GM19239 (cell line): ENCODE measurements around the gene UTP18.
"Not testable (repeated sequence)": the region's sequence is repeated elsewhere in the genome, so short reads cannot be mapped to it uniquely, and the experiment has no call there.

Experiments
- DNase-seq: peaks from one replicate; pipeline ENCODE4 v3.0.0; 2011; ENCODE audit warnings: low spot score; ENCODE audit not compliant: insufficient read length
- FAIRE-seq: peaks from 2 replicates; lab custom pipeline; 2011; peaks lifted over from hg19 to GRCh38; lab: Jason Lieb, UNC

The UTP18 gene

DNA sequence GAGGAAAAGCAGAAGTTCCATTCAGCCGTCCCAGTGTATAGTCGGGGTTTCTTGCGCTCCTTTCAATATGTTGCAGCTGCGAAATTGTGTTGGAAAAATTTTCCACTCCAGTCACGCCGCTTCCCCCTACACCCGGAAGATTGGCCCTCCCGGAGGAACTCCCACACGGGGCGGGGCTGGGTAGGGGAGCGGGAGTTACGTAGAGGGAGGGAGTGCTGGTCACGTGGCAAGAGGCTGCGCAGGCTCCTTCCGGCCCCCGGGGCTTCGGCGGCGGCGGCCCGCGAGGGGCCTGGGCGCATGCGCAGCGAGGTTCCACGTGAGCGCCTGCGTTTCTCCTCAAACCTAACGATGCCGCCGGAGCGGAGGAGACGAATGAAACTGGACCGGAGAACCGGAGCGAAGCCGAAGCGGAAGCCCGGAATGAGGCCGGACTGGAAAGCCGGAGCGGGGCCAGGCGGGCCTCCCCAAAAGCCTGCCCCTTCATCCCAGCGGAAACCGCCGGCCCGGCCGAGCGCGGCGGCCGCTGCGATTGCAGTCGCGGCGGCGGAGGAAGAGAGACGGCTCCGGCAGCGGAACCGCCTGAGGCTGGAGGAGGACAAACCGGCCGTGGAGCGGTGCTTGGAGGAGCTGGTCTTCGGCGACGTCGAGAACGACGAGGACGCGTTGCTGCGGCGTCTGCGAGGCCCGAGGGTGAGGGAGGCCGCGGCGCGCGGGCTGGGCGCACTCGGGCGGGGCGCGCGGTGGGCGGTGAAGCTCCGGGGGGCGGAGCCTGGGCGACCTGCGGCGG lies at the start of gene UTP18:
UTP18 (plus strand) TSS at position 310 of the 787 bp plus-strand sequence; CDS start at position 349, 39 bp downstream.
- FAIRE-seq = no peak
- peak; percentile 70 for DNase-seq

DNA sequence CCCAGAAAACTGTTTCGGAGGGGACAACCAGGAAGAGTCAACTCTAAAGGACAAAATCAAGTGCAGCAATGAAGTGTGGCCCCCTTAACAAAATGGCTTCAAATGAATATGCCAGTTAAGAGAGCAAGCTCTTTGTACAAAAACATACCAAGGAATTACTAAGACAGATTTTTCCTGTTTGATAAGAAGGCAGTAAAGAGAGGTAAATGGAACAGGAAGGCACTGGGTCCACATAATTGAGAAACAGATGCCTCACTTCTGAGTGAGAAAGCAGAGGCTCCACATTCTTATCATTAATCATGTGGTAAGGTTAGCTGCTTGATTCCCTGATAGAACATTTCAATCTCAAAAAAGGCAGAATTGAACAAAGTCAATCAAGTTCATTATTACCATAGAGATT lies 45.4 kb upstream of the UTP18 start:
- DNase-seq (no peak), FAIRE-seq (no peak)

DNA sequence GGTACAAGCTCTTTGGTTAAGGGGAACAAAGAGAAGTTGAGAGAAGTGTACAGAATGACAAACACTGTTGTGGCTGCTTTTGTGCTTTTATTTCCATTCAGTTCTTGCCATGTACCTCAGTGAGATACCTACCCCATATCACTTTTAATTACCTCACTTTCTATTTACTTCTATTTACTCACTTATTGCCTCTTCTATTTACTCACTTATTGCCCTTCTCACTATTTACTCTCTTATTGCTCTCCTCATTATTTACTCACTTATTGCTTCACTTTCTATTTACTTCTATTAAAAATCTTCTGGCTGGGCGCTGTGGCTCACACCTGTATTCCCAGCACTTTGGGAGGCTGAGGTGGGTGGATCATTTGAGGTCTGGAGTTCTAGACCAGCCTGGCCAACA lies 42.4 kb upstream of the UTP18 start:
- DNase-seq (no peak), FAIRE-seq (no peak)

DNA sequence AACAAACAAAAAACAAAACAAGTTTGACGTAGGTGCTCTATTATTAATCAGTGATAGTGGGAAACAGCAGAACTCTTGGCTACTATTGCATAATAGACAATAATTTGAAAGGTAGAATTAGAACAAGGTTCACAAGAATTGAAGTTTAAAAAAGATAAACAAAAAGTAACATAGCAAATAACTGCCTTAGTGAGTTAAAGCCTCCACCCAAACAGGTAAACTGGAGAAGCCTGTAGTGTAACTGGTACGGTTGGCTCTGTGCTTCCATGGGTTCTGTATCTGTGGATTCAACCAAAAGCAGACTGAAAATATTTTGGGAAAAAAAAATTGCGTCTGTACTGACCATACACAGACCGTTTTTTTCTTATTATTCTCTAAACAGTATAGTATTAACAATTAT lies 39.0 kb upstream of the UTP18 start:
- no peak for DNase-seq
- FAIRE-seq = no peak

DNA sequence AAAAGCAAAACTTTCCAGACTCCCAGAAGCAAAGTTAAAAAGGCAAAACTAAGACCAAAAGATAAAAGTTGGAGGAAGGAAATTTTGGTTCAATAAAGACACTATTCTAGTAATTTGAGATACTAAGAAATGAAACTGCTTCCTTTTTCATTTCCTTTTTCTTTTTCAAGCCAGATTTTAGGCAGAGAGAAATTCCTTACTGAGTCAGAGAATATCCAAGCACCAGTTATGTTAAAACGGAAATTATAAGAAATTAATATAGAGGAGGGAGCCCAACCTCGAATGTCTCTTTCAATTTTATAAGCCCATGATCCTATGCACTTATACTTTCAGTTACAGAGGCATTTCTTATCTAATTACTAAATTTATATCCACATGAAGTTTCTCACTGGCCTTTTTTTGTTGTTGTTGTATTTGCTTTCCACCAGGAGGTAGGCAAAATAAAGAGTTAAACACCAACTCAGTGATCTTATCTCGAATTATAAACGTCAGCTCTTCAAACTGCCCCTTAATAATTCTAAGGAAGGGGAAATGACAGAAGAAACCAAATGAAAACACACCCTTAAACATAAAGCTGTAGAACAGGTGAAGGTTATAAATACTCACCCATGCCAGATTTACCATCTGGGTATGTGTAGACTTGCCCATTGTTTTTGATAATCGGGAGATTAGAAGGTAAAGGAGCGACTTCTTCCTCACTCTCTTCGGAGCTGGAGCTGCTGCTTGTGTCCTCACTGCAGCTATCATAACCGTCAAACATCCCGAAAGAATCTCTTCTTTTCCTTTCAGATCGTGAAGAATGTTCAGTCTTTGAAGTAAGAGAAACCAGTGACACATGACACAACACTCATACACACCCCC lies 35.7 kb upstream of the UTP18 start:
- FAIRE-seq (no peak), DNase-seq (no peak)

DNA sequence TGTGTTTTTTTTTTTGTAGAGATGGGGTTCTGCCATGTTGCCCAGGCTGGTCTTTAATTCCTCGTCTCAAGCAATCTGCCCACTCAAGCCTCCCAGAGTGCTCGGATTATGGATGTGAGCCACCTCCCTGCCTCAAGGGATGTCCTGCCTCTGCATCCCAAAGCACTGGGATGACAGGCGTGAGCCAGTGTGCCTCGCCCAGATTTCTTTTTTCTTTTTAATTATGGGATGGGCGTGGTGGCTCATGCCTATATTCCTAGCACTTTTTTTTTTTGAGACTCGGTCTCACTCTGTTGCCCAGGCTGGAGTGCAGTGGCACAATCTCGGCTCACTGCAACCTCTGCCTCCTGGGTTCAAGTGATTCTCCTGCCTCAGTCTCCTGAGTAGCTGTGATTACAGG lies 34.8 kb upstream of the UTP18 start:
- not testable (repeated sequence) for DNase-seq, FAIRE-seq

DNA sequence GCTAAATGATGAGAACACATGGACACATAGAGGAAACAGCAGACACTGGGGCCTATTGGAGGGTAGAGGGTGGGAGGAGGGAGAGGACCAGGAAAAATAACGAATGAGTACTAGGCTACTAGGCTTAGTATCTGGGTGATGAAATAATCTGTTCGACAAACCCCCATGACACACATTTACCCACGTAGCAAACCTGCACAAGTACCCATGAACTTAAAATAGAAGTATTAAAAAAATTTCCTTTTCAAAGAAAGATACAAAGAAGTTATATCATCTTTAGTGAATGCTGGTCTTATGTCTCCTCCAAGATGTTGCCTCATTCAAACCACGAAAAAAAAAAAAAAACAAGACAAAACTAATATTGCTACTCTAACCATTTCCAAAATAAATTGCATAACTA lies 32.2 kb upstream of the UTP18 start:
- FAIRE-seq = no peak
- no peak for DNase-seq

DNA sequence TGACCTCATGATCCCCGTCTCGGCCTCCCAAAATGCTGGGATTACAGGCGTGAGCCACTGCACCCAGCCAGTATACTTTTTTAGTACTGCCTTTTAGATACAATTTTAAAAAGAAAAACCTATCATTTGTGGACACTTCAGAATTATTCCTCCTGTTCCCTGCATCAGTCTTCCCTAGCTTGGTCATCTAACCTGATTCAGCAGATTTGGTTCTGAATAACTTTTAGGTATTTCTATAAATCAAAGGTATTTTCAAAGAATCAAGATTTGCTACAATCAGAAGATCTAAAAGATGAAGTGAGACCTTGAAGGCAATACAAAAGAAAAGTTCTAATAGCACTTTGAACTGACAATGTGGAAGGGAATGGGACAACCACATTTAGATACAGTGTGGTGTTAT lies 30.5 kb upstream of the UTP18 start:
- peak; percentile 40 for FAIRE-seq
- DNase-seq = no peak

DNA sequence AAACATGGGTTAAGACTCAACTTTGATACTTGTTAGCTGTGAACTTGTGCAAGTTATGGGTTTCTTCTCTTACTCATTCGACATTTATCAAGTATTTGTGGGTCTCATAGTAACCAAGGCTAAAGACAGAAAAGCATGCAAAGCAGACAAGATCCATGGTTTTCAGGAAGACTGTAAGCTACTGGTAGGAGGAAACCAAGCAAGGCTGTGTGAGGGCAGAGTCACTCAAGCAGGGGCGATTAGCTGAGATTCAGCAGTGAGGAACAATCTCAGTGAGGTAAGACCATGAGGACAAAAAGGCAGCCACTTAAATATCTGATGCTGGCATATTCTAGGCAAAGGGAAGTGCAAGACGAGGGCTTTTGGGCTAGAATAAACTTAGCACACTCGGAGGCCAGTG lies 30.0 kb upstream of the UTP18 start:
- FAIRE-seq (no peak), DNase-seq (no peak)

DNA sequence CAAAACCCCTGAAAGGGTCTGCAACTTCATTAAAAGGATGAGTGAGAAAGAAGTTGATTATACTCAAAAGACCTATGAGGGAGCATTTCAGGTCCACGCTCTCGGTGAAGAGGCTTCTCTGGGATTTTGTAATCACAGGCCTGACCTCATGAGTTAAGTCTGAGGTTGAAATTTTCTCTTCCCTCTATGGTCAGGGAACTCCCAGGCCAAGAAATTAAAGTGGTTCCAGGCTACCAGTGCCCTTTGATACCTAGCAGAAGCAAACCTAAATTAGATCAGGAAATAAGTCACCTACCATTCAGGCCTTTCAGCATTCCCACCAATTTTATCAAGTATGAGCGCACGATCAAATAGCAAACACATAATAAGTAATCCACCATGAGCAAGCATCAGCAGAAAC lies 28.3 kb upstream of the UTP18 start:
- DNase-seq (no peak), FAIRE-seq (no peak)

DNA sequence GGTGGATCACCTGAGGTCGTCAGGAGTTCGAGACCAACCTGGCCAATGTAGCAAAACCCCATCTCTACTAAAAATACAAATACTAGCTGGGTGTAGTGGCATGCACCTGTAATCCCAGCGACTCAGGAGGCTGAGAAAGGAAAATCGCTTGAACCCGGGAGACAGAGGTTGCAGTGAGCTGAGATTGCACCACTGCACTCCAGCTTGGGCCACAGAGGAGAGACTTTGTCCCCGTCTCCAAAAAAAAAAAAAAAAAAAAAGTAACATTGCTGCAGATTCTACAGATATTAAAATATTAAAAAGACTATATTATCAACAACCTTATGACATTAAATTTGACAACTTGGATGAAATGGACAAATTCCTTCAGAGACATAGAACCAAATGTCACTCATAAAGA lies 26.2 kb upstream of the UTP18 start:
- FAIRE-seq (no peak), DNase-seq (no peak)

DNA sequence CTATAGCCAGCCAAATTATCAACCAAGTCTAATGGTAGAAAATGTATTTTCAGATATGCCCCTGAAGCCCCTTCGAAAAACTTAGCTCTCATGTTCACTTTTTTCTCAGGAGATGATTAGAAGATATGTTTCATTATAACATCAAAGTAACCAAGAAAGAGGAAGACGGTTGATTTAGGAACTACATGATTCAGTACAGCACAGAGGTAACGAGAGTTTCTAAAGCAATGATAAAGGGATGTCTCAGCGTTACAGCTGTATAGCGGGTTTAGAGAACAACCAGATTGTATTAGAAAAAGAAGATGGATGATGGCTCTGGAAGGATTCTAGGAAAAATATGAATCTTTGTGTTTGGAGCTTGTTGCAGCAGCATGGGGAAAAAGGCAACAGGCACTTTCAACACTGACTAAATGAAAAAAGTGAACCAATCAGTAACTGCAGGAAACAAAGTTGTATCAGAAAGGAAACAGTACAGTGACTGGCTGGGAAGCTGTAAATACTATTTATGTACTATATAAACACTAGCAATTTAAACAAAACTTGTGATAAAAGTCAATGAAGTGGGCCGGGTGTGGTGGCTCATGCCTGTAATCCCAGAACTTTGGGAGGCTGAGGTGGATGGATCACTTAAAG lies 22.0 kb upstream of the UTP18 start:
- FAIRE-seq (peak; percentile 14), DNase-seq (no peak)

DNA sequence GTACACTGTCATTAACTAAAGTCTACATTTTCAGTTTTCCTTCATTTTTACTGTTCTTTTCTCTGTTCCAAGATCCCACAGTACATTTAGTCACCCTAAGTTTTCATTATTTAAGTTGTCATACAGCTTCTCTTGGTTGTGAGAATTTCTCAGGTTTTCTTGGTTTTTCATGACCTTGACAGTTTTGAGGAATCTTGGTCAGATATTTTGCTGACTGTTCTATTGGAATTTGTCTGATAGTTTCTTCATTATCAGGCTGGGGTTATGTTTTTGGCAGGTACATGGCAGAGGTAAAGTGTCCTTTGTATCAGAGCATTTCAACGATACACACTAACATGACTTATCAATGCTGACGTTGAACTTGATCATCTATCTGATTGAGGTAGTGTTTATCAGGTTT lies 20.1 kb upstream of the UTP18 start:
- no peak for FAIRE-seq
- no peak for DNase-seq

DNA sequence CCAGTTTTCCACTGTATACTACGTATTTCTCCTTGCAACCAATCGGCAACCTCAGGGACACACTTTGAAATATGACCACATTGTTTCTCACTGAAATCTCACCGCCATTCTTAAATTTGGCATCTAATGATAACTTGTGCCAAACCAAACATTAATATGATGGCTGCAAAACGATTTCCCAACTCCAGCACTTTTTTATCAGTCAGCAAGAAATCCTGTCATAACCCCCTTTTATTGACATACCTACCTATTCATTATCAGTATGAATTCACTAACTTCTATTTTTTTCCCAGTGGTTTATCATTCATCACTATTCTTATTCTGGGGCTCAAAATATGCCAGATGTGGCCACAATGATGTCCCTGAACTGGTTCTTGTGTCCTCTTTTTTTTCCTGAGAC lies 16.3 kb upstream of the UTP18 start:
- no peak for FAIRE-seq
- no peak for DNase-seq

DNA sequence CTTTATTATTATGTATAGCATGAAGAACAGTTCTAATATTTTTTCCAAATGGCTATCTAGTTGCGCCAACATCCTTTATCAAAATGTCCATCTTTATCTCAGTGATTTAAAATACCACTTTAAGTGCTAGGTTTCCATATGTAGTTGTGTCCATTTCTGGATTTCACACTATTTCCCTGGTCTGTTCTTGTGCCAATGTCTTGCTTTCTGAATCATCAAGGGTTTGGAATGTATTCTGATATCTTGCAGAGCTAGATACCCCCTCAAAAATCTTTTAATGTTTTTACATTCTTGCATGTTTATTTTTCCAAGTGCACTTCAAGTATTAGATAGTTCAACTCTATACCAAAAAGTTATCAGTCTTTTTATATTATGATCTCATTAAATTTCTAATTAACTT lies 14.8 kb upstream of the UTP18 start:
- no peak for FAIRE-seq
- no peak for DNase-seq

DNA sequence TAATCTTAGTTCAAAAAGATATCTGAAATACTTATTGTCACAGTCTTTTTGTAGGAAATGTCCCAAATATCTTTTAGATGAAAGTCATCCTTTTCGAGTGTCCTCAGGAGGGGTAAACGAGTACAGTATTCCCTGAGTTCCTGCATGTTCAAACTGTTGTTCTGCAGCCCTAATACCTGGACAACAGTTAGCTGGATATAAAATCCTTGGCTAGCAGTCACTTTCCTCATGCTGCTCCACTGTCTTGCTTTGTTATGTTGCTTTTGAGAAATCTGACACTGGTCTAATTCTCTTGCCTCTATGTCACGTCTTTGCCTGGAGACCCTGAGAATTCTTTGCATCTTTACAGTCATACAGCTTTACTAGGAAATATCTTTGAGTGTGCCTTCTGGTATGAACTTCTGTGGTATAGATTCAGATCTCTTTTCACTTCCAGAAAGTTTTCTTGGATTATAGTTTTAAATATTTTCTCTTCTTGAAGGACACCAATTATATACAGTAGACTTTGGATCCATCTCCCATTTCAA lies 10.0 kb upstream of the UTP18 start:
- no peak for FAIRE-seq

DNA sequence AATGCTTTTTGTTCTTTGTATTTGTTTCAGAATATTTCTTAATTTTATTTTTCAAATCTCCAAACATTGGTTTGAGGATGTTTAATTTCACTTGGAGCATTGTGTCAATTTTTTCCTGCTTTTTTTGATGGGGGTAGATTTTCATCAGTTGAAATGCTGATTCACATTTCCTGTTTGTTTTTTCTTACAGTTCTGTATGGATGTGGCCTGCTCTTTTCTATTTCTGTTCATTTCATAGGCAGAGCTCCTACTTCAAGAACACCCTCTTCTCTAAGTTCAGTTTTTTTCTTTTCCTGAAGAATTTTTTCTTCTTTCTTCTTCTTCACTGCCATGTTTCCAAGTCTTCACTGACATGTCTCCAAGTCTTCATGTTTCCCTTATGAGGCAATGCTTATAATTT lies 9.3 kb upstream of the UTP18 start:
- DNase-seq (no peak), FAIRE-seq (no peak)

More for the DNA sequence above, 10.0 kb upstream of the UTP18 start:
- DNase-seq = no peak

DNA sequence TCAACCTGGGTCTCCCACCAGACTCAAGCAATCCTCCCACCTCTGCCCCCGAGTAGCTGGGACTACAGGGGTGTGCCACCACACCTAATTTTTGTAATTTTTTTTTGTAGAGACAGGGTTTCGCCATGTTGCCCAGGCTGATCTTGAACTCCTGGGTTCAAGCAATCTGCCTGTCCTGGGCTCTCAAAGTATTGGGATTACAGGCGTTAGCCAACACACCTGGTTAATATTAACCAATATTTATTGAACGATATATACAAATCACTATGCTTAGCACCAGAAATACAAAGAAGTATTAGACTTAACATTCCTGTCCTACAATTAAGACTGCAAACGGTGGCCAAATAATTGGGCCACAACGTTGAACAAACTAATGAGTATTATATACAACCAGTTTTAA lies 4.7 kb upstream of the UTP18 start:
- no peak for DNase-seq
- no peak for FAIRE-seq

DNA sequence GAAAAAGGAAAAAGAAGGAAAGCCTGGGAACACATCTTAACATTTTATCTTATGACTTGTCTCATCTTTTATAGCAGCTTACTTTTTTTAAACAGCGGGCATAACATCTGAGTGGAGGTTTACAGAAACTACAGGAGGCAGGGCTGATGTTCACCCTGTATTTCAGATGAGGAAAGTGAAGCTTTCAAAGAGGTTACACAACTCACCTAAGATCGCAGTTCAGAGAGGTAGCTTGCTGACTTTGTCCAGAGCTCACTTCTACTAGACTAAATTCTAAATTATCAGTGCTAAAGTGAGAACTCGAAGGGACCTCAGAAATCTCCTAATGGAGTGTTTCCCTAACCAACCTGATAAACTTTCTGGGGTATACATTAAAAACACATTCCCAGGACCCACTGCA lies 4.2 kb upstream of the UTP18 start:
- no peak for DNase-seq
- no peak for FAIRE-seq

DNA sequence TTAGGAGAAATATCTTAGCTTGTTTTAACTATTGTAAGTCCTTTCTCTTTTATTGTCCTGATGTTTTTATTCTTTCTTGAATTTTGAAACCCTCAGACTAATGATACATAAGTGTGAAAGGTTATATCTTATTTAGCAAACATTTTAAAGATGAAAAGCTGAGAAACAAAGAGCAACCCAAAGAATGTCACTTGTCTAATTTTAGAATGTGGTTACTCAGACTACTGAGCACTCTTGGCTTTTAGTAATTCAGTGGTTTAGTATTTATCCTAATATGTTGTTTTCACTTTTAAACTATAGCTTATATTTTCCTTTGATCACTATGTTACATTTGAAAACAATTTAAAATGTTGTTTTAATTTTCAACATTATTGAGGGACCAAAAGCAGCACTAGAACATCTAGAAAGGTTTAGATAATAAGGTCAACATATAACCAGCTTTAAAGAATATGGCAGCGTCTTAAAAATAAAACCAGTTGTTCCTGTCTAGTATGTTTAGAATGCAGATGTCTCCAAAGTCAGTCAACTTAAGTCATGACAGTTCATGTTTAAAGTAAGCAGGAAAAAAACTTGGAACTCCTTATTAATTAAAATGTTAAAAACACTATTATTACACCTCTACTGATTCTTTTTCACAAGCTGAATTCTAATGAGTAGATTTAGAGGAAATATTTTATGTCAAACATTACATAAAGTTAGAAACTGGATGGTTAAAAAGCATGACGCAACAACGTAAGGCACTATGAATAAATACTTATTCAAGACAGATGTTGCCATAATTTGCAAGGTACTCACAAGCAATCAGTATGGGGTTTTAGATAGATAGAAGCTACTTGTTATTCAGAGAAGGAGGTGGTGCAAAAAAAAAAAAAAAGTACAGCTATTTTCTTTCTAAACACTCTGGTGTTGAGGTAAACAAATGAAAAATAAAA lies 2.9 kb upstream of the UTP18 start:
- no peak for DNase-seq
- FAIRE-seq = no peak
